GM18517 (cell line): ENCODE data around the gene TMEM214.
"Not testable (repeated sequence)": the region's sequence is repeated elsewhere in the genome, so short reads cannot be mapped to it uniquely, and the experiment has no call there.

Source experiments
- ATAC-seq: cut with Tn5 transposase; IDR thresholded peaks from one replicate; pipeline ENCODE4 v1.9.1; 2021; ENCODE audit warnings: mild to moderate bottlenecking, moderate library complexity; ENCODE audit not compliant: unreplicated experiment

The TMEM214 gene

DNA sequence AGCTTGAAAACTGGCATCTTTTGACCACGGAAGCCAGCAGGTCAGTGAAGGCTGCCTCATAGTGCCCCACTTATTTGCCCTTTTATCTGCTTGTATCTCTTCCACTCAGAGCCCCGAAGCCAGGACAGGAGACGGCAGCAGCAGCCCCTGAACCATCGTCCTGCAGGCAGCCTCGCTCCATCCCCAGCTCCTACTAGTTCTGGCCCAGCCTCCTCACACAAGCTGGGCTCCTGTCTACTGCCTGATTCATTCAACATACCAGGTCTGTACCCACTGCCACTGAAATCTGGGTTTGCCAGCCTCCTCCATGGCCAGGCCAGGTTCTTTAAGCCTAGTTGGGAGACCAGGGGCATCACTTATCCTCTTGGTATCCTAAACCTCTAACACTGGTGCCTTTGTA, 34.6 kb downstream of the TMEM214 start:
- ATAC-seq, result no peak

- ATAC-seq, result no peak
Observed at GRCh38 chr2:27069436-27069835, 36.7 kb downstream of the TMEM214 start.

DNA sequence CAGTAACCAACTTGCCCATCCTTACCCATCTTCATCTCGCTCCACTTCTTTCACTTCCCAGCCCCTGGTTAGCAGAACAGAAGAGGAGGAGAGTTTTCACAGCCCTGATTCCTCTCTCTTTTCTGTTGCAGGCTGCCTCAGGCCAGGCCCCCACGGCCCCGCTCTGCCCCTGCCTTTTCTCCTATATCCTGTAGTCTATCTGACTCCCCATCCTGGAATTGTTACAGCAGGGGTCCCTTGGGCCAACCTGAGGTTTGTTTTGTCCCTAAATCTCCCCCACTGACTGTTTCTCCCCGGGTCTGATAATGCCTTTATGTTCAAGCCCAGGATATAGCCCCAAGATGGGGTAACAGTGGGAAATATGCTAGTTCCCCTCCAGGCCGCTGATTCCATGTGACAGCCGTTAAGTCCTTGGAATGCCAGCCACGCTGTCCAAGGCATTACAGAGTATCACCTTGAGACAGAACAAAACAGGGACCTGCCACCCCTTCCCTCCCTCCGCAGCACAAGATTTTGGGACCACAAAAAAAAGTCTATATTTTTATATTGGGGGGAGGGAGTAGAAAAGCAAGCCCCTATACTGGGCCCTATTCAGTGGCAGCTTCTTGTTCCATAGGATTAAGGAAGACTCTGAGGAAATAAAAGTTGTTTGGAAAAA, 37.3 kb downstream of the TMEM214 start:
- no peak for ATAC-seq

- no peak for ATAC-seq
Observed at GRCh38 chr2:27070653-27071276, 38.0 kb downstream of the TMEM214 start.

GRCh38 chr2:27071277-27071989, 38.7 kb downstream of the TMEM214 start, which contains the start of gene OST4:
Gene OST4, minus strand, starts transcription at chr2:27071654.
- ATAC-seq, result peak; percentile 79

GRCh38 chr2:27071990-27072830, 39.4 kb downstream of the TMEM214 start:
- ATAC-seq, result peak; percentile 28

DNA sequence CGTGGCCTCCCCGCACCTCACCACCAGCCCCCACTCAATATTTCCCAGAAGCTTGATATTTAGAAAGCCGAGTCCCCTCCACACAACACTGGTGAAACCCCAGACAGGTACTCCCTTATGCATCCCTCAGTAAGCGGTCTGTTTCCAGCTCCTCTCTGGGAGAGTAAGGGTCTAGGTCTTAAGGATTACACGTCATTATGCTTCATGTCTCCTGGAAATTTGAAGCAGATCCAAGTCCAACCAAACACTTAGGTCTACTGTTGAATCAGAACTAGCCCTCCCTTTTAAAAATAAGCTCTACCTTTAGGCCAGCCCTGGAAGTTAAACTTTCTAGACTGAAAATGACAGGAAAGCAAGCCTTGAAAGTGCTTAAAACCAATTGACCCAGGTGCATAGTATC, 40.2 kb downstream of the TMEM214 start:
- no peak for ATAC-seq

- ATAC-seq, result no peak
Observed at GRCh38 chr2:27073782-27074181, 41.0 kb downstream of the TMEM214 start.

DNA sequence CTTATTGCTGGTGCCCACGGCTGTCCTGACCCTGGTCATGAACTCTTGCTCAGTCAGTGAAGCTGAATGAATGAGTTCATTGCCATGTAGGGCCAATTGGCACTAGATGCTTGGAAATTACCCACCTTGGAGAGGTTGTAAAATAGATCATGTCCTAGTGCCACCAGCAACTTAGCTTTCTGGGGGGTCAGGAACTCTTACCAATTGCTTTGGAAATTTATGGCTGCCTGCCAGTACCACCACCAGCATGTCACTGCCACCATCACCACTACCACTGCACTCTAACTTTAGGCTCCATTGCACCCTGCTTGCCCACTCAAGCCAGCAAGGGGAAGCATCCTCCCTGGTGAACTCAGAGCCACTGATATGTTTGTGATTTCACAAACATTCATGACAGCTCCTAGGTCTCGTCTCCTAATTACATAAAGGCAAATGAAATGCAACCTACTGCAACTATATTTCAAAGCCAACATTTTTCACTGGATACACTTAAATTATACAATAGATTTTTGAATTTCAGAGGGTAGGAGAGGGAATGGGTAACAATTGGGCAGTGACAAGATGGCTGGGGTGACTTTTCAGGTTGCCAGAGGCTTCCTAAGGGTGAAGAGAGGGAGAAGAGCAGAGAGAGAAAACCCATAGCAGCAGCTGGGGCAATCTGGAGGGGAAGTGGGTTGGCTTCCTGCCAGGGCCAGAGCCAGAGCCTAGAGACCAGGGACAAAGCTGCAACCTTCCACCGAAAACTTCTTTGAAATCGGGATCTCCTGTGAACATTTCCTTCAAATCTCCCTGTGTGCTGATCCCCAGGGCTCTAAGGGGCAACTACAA, 42.2 kb downstream of the TMEM214 start:
- ATAC-seq, result no peak

- not testable (repeated sequence) for ATAC-seq
Observed at GRCh38 chr2:27075566-27075871, 42.8 kb downstream of the TMEM214 start.

DNA sequence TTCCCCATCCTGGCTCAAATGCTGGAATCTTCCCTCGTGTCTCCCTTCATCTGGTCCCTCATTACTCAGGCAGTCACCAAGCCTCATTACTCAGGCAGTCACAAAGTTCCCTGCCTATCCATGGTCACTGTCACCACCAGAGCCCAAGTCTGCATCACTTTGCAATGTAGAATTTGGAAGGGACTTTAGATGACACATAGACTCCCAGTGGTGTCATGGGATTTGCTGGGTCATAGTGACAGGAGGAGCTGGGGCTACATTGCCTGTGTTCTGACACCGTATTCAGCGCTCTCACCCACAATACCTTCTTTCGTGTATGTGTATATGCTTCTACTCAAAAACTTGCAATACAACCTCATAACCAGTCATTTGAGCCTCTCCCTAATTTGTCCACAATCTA, 43.6 kb downstream of the TMEM214 start:
- no peak for ATAC-seq

GRCh38 chr2:27077231-27077630, 44.5 kb downstream of the TMEM214 start:
- ATAC-seq, result no peak

GRCh38 chr2:27078267-27079194, 45.8 kb downstream of the TMEM214 start, which contains the start of gene EMILIN1:
Gene EMILIN1, plus strand, starts transcription at chr2:27078615. Its CDS starts 451 bp downstream, at chr2:27079066.
- ATAC-seq, result no peak

DNA sequence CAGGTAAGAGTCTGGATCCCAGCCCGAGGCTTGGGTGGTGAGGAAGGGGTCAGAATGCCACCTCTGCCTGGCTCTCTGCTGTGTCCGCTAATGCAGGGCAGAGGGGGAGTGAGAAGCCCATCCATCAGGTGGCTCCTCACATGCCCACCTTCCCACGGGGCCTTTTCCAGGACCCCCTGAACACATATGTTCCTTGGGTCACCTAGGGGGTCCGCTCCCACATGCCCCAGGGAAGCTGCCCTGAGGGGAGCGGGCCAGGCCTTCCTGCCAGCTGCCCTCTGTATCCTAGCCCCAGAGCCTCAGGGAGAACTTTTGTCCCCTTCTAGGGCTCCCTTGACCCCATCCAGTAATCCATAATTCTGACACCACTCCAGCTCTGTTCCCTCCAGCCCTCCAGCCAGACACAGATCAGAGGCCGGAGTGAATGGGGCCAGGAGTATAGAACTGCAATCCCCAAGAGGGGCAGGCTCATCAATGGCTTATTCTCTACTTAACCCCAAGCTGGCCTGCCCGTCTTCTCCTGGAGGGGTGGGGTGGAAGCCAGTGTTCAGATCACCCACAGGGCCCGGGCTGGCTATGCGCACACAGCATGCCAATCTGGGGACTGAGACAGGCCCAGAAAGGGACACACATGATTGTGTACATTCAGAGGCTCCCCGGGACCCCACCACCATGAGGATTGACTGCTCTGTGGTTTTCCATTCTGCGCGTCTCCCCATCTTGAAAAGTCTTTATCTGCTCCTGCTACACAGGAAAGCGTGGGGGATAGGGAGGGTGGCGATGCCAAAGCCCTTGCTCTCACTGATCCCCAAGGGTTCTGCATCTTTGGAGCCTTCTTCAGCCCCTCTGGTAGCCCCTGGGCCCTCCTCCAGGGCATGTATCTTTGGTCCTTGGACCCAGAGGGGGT, 46.7 kb downstream of the TMEM214 start:
- ATAC-seq, result no peak

DNA sequence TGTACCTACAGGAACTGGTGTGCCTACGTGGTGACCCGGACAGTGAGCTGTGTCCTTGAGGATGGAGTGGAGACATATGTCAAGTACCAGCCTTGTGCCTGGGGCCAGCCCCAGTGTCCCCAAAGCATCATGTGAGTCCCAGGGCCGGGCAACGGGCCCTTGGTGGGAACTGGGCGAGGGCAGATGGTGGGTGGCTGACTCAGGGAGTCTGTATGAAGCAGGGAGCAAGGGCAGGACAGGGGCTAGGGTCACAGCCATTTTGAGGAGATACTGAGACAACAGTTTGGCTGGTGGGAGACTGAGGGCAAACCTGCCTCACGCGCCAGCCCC, 47.3 kb downstream of the TMEM214 start:
- ATAC-seq, result no peak

DNA sequence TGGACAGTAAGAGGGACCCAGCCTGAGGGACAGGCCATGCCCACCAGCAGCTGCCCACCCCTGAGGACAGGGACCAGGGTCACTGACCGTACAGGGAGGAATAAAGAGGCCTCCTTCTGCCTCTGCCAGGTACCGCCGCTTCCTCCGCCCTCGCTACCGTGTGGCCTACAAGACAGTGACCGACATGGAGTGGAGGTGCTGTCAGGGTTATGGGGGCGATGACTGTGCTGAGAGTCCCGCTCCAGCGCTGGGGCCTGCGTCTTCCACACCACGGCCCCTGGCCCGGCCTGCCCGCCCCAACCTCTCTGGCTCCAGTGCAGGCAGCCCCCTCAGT, 47.8 kb downstream of the TMEM214 start:
- ATAC-seq, result no peak

- no peak for ATAC-seq
Observed at GRCh38 chr2:27081984-27082772, 49.4 kb downstream of the TMEM214 start.
